ENCODE results near the gene IPPK. TPM values are rescaled to one million over a fixed set of nuclear protein-coding genes. Genes with fewer than 3 reads are reported as not detected.

IPPK gene
- total RNA-seq, 2 experiments from 2014 or later: 12.5 to 15.8 TPM

- Mint-ChIP-seq H3K36me3 (ENCODE audit: low read depth) (peaks cover 58% of the 10 kb centered on the region), H3K9me3 (no peaks in the 10 kb centered on the region), H3K27me3 (no peaks in the 10 kb centered on the region), H3K4me3 (no peak overlapping the region), H3K27ac (no peak overlapping the region), H3K4me1 (ENCODE audit: low read depth) (no peaks in the 10 kb centered on the region)
- TF ChIP-seq CTCF (IDR thresholded peaks at IDR 0.05): no peak
- DNase-seq (no peak), ATAC-seq (no peak)
- POLR2A ChIA-PET: no interaction called here
- CTCF ChIA-PET: no interaction called here
- intact Hi-C loops (cut with micrococcal nuclease): no loop called here
Measured at GRCh38 chr9:92641092-92641809, 28.7 kb downstream of the IPPK start.

GRCh38 chr9:92640398-92641091, 29.4 kb downstream of the IPPK start:
- H3K4me3 Mint-ChIP-seq: no peak overlapping the region
- POLR2A ChIA-PET: no interaction called here
- DNase-seq (no peak), ATAC-seq (no peak)
- H3K27ac Mint-ChIP-seq: no peak overlapping the region
- peaks cover 54% of the 10 kb centered on the region for H3K36me3 Mint-ChIP-seq (ENCODE audit: low read depth)
- no peaks in the 10 kb centered on the region for H3K4me1 Mint-ChIP-seq (ENCODE audit: low read depth)
- intact Hi-C loops (cut with micrococcal nuclease): no loop called here
- no peaks in the 10 kb centered on the region for H3K9me3 Mint-ChIP-seq
- CTCF ChIA-PET: interaction anchor here (1.2 kb wide), 1 partner anchor 500 kb away, joined by 4 read pairs; no protein-coding TSS in a partner anchor
- H3K27me3 Mint-ChIP-seq: no peaks in the 10 kb centered on the region
- TF ChIP-seq CTCF (IDR thresholded peaks at IDR 0.05): no peak

GRCh38 chr9:92639791-92640271, 30.1 kb downstream of the IPPK start:
- Mint-ChIP-seq H3K27ac (no peak overlapping the region), H3K27me3 (no peaks in the 10 kb centered on the region), H3K4me3 (no peak overlapping the region), H3K4me1 (ENCODE audit: low read depth) (no peaks in the 10 kb centered on the region), H3K36me3 (ENCODE audit: low read depth) (peaks cover 49% of the 10 kb centered on the region), H3K9me3 (no peaks in the 10 kb centered on the region)
- no peak for TF ChIP-seq CTCF (IDR thresholded peaks at IDR 0.05)
- no peak for DNase-seq
- intact Hi-C loops (cut with micrococcal nuclease): loop anchor here (10.0 kb wide), 1 partner anchor 315 kb away; the partner anchor contains the start of genes CENPP and NOL8
- ChIA-PET CTCF (interaction anchor here (1.2 kb wide), 1 partner anchor 500 kb away, joined by 4 read pairs; no protein-coding TSS in a partner anchor), POLR2A (no interaction called here)
- ATAC-seq: no peak

GRCh38 chr9:92639124-92639523, 30.8 kb downstream of the IPPK start:
- CTCF ChIA-PET: interaction anchor here (1.2 kb wide), 1 partner anchor 499 kb away, joined by 4 read pairs; no protein-coding TSS in a partner anchor

More at GRCh38 chr9:92639124-92639523, 30.8 kb downstream of the IPPK start:
- POLR2A ChIA-PET: no interaction called here
- TF ChIP-seq CTCF (IDR thresholded peaks at IDR 0.05): no peak
- intact Hi-C loops (cut with micrococcal nuclease): loop anchor here (10.0 kb wide), 1 partner anchor 314 kb away; the partner anchor contains the start of genes CENPP and NOL8
- Mint-ChIP-seq H3K27ac (no peak overlapping the region), H3K9me3 (no peaks in the 10 kb centered on the region), H3K4me1 (ENCODE audit: low read depth) (peaks cover 2% of the 10 kb centered on the region), H3K36me3 (ENCODE audit: low read depth) (peaks cover 49% of the 10 kb centered on the region), H3K27me3 (no peaks in the 10 kb centered on the region), H3K4me3 (no peak overlapping the region)
- no peak for DNase-seq
- ATAC-seq: no peak

All from activated CD8-positive, alpha-beta T cell treated with anti-CD3 and anti-CD28 coated beads for 36 hours (primary cell).